Kidney epithelial cell (primary cell): ENCODE results near the gene PPP6R1. TPM values are rescaled to one million over a fixed set of nuclear protein-coding genes. Genes with fewer than 3 reads are reported as not detected.
A peak's percentile ranks its signal among the peaks of the same experiment; 100 is the strongest.

Experiments used
- DNase-seq: peaks from one replicate; pipeline ENCODE4 v3.0.0-alpha.2; 2010; ENCODE audit warnings: low read depth
- H3K27me3 ChIP-seq: 2 replicates; pipeline ENCODE4 v1.6.0; 2011; ENCODE audit warnings: low read length; ENCODE audit not compliant: control insufficient read depth, insufficient read depth
- H3K36me3 ChIP-seq: 2 replicates; pipeline ENCODE4 v1.5.1; 2011; ENCODE audit warnings: low read length; ENCODE audit not compliant: control insufficient read depth, insufficient read depth
- H3K4me3 ChIP-seq: 2 replicates; pipeline ENCODE4 v1.5.1; 2011; ENCODE audit warnings: low read depth, mild to moderate bottlenecking, control low read depth, low read length
- total RNA-seq: library from RNA; depleted of rRNA; stranded (reverse); fragments of >200 nt; gene quantifications from 2 replicates; pipeline ENCODE4 v1.2.3, GENCODE V29; 2015
- TF ChIP-seq, protein P1 (sequence below): IDR thresholded peaks from 2 replicates; pipeline ENCODE4 v1.5.1; 2011; ENCODE audit warnings: mild to moderate bottlenecking, moderate library complexity, low read length, control low read depth, inconsistent platforms; ENCODE audit not compliant: insufficient read depth, poor library complexity, severe bottlenecking

The PPP6R1 gene
- total RNA-seq, 1 donor from 2014 or later = 41.5 TPM

- TF ChIP-seq, protein P1, sequence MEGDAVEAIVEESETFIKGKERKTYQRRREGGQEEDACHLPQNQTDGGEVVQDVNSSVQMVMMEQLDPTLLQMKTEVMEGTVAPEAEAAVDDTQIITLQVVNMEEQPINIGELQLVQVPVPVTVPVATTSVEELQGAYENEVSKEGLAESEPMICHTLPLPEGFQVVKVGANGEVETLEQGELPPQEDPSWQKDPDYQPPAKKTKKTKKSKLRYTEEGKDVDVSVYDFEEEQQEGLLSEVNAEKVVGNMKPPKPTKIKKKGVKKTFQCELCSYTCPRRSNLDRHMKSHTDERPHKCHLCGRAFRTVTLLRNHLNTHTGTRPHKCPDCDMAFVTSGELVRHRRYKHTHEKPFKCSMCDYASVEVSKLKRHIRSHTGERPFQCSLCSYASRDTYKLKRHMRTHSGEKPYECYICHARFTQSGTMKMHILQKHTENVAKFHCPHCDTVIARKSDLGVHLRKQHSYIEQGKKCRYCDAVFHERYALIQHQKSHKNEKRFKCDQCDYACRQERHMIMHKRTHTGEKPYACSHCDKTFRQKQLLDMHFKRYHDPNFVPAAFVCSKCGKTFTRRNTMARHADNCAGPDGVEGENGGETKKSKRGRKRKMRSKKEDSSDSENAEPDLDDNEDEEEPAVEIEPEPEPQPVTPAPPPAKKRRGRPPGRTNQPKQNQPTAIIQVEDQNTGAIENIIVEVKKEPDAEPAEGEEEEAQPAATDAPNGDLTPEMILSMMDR = no peak
- no peaks in the 10 kb centered on the region for H3K27me3 ChIP-seq
- peaks cover 2% of the 10 kb centered on the region for H3K36me3 ChIP-seq
- peak overlapping the region; percentile 66 for H3K4me3 ChIP-seq
- DNase-seq = no peak
These were observed 19.7 kb upstream of the PPP6R1 start for GRCh38 chr19:55278391-55279135.

DNA sequence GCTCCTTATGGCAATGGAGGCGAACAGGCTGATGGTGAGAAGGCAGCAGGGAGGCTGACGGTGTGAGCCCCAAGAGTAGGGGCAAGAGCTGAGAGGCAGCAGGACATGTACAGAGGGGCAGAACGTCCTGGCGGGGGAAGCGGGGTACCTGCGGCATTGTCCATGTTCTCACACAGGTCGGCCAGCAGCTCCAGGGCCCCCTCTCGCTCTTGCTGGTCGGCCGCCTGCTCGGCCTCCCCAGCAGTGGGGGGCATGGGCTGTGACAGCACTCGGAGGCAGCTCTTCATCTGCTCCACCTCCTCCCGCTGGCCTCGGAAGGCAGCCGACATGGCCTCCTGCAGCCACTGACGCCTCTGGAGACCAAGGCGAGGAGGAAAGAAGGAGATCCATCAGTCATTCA lies 18.7 kb upstream of the PPP6R1 start:
- H3K4me3 ChIP-seq = no peak overlapping the region

DNA sequence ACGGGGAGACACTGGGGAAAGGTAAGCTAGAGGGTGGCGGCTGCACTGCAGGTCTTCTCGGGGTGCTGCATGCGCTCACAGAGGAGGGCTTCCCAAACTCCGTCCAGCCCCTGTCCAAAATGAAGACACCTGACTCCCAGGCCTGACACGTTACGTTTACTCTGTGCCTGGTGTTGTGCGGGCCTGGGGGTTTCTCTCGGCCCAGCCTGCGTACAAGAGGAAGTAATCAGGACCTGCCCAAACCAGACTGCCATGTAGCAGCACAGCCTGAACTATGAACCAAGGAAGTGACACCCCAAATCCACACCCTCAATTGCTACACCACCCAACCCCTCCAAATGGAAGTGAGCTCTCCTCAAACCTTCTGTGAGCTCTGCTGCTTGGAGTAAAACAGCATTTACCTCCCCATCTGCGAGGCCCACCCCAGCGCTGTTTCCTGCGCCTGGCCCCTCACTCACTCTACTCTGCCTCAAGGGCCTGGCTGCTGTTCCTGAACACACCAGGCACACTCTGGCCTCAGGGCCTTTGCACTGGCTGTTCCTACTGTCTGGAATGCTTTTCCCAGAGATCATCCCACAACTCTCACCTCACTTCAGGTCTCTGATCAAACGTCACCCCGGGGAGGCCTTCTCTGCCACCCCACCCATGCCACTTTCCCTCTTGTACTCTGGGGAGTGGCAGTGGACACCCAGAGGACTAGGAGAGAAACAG lies 18.1 kb upstream of the PPP6R1 start:
- Histone ChIP-seq H3K36me3 (peaks cover 2% of the 10 kb centered on the region), H3K4me3 (no peak overlapping the region), H3K27me3 (no peaks in the 10 kb centered on the region)
- TF ChIP-seq, protein P1 = no peak
- no peak for DNase-seq

More for the DNA sequence above, 18.7 kb upstream of the PPP6R1 start:
- no peak for DNase-seq
- Histone ChIP-seq H3K27me3 (no peaks in the 10 kb centered on the region), H3K36me3 (peaks cover 2% of the 10 kb centered on the region)
- TF ChIP-seq, protein P1 = no peak

DNA sequence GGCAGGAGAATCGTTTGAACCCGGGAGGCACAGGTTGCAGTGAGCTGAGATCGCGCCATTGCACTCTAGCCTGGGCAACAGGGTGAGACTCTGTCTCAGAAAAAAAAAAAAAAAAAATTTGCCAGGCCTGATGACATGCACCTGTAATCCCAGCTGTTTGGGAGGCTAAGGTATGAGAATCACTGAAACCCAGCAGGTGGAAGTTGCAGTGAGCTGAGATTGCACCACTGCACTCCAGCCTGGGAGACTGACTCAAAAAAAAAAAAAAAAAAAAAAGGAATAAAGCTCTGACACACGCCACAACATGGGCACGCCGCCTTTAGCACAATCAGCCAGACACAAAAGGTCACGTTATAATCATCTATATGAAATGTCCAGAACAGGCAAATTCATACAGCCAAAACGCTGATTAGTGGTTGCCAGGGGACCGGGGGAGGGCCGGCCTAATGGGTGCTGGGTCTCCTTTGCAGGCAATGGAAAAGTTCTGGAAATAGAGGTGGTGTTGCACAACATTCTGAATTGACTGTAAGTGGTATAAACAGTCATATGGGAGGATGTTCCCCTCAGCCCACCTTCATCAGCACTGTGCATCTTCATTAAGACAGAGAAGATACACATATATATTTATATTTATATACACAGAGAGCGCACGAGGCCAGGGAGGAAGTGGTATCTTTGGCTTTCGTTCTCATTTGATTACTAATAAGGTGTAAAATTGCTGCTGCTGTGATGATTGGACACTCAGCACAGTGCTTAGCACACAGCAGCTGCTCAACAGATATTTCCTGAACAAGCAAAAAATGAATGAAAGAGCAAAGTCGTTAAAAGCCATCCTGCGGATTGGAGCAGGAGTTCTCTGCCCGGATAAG lies 17.3 kb upstream of the PPP6R1 start:
- Histone ChIP-seq H3K27me3 (no peaks in the 10 kb centered on the region), H3K4me3 (no peak overlapping the region), H3K36me3 (peaks cover 2% of the 10 kb centered on the region)
- no peak for DNase-seq
- TF ChIP-seq, protein P1 = no peak

DNA sequence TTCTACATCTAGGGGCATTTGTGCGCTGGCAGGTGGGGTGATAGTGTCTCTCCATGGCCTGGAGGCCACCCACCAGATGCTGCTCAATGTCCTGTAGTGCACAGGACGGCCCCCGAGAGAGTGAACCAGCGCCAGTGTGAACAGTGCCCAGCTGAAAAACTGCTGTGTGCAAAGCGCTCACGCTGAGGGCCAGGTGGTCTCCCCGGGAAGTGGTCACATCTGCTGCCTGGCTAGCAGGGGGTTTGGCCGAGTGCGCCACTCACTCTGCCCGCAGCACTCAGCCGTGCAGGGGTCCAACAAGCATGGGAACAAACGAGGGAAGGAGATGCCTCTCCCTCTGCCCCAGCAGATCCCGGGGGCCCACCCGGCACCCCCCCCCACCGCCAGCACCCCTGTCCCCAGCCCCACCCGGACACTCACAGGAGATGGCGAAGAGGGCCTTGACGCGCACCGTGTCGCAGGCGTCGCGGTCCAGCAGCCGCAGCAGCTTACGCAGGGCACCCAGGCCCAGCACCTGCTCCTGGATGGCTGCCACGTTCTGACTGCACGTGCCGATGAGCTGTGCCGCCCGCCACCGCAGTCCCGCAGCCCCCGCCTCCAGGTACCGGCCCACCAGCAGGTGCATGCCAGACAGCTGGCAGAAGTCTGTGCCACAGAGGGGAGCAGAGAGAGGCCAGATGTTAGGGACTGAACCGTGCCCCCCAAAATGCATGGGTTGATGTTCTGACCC lies 15.3 kb upstream of the PPP6R1 start:
- Histone ChIP-seq H3K4me3 (no peak overlapping the region), H3K36me3 (peaks cover 2% of the 10 kb centered on the region), H3K27me3 (no peaks in the 10 kb centered on the region)
- DNase-seq = no peak
- TF ChIP-seq, protein P1 = no peak
